ENCODE measurements around the gene GNG13. TPM values are rescaled to one million over a fixed set of nuclear protein-coding genes. Genes with fewer than 3 reads are reported as not detected.

GNG13 gene
- total RNA-seq, 3 donors from 2014 or later (not counting 1 experiment from before 2014, with no cell fraction given) = not detected

- H3K36me3 ChIP-seq (ENCODE audit: control insufficient read depth, insufficient read depth, low read length) = no peaks in the 10 kb centered on the region
- 77% methylated on average over 36 of the region's 36 CpGs for WGBS (ENCODE audit: insufficient coverage)
- Mint-ChIP-seq H3K27ac (no peak overlapping the region), H3K27me3 (ENCODE audit: low read depth in 2 of 2) (no peaks in the 10 kb centered on the region), H3K4me1 (no peaks in the 10 kb centered on the region), H3K4me3 (no peak overlapping the region), H3K9me3 (no peaks in the 10 kb centered on the region), H3K36me3 (no peaks in the 10 kb centered on the region)
- no peak overlapping the region for H3K27ac ChIP-seq (ENCODE audit: low read length)
- no peaks in the 10 kb centered on the region for H3K4me1 ChIP-seq (ENCODE audit: control insufficient read depth, insufficient read depth, low read length)
- intact Hi-C loops (cut with micrococcal nuclease) = no loop called here
- ATAC-seq (no peak), DNase-seq (no peak)
- TF ChIP-seq CTCF (IDR thresholded peaks at IDR 0.05) = no peak
- no peaks in the 10 kb centered on the region for H3K27me3 ChIP-seq (ENCODE audit: control insufficient read depth, insufficient read depth, low read length)
- no peak overlapping the region for H3K4me3 ChIP-seq (ENCODE audit: low read length)
- no peaks in the 10 kb centered on the region for H3K9me3 ChIP-seq (ENCODE audit: control insufficient read depth, insufficient read depth, low read length)
These were observed 25.2 kb downstream of the GNG13 start for GRCh38 chr16:775236-775796.

- H3K4me1 ChIP-seq (ENCODE audit: control insufficient read depth, insufficient read depth, low read length) = no peaks in the 10 kb centered on the region
- H3K27me3 ChIP-seq (ENCODE audit: control insufficient read depth, insufficient read depth, low read length) = no peaks in the 10 kb centered on the region
- Mint-ChIP-seq H3K36me3 (no peaks in the 10 kb centered on the region), H3K27ac (no peak overlapping the region), H3K4me1 (no peaks in the 10 kb centered on the region), H3K4me3 (no peak overlapping the region), H3K27me3 (ENCODE audit: low read depth in 2 of 2) (no peaks in the 10 kb centered on the region), H3K9me3 (no peaks in the 10 kb centered on the region)
- no peak for TF ChIP-seq CTCF (IDR thresholded peaks at IDR 0.05)
- no peaks in the 10 kb centered on the region for H3K36me3 ChIP-seq (ENCODE audit: control insufficient read depth, insufficient read depth, low read length)
- no peak for ATAC-seq
- 90% methylated on average over 46 of the region's 46 CpGs for WGBS (ENCODE audit: insufficient coverage)
- H3K27ac ChIP-seq (ENCODE audit: low read length) = no peak overlapping the region
- no peaks in the 10 kb centered on the region for H3K9me3 ChIP-seq (ENCODE audit: control insufficient read depth, insufficient read depth, low read length)
- H3K4me3 ChIP-seq (ENCODE audit: low read length) = no peak overlapping the region
- no peak for DNase-seq
- intact Hi-C loops (cut with micrococcal nuclease) = no loop called here
These were observed 26.2 kb downstream of the GNG13 start for GRCh38 chr16:774086-775001.

- Mint-ChIP-seq H3K4me1 (no peaks in the 10 kb centered on the region), H3K4me3 (no peak overlapping the region), H3K36me3 (no peaks in the 10 kb centered on the region), H3K27me3 (ENCODE audit: low read depth in 2 of 2) (no peaks in the 10 kb centered on the region), H3K27ac (no peak overlapping the region), H3K9me3 (no peaks in the 10 kb centered on the region)
- Histone ChIP-seq H3K27ac (ENCODE audit: low read length) (no peak overlapping the region), H3K9me3 (ENCODE audit: control insufficient read depth, insufficient read depth, low read length) (no peaks in the 10 kb centered on the region), H3K4me1 (ENCODE audit: control insufficient read depth, insufficient read depth, low read length) (no peaks in the 10 kb centered on the region), H3K4me3 (ENCODE audit: low read length) (no peak overlapping the region), H3K27me3 (ENCODE audit: control insufficient read depth, insufficient read depth, low read length) (no peaks in the 10 kb centered on the region), H3K36me3 (ENCODE audit: control insufficient read depth, insufficient read depth, low read length) (no peaks in the 10 kb centered on the region)
- TF ChIP-seq CTCF (IDR thresholded peaks at IDR 0.05) = no peak
- no peak for ATAC-seq
- no peak for DNase-seq
- intact Hi-C loops (cut with micrococcal nuclease) = no loop called here
- 93% methylated on average over 18 of the region's 18 CpGs for WGBS (ENCODE audit: insufficient coverage)
These were observed 27.6 kb downstream of the GNG13 start for GRCh38 chr16:772959-773358.
